Amygdala (tissue), 56 donors: ENCODE data around the gene CCDC12.
"Not testable (repeated sequence)": the region's sequence is repeated elsewhere in the genome, so short reads cannot be mapped to it uniquely, and the experiment has no call there.

Source experiments
- DNase-seq, 56 donors: peaks; one replicate each; lab custom pipeline; 2025; lab: John Stamatoyannopoulos, UW

Gene CCDC12

GRCh38 chr3:46984591-46985459 is 8.3 kb upstream of the CCDC12 start:
- no peak for DNase-seq

DNA sequence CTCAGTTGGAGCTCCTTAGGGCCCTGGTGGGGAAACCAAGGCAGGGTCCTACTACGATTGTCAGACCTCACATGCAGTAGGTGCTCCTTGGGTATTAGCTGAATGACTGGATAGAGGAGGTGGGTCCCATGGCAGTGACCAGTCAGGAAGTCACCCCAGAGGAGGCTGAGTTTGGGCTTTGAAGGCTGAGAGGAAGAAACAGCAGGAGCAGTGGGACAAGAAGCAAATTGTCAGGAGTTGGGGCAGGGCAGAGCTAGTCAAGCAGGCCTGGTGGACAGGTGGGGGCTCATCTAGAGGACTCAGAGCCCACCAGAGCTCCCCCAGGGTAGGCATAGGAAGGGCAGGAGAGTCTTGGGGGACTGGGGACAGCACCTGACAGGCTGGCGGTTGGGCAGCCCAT is 6.0 kb upstream of the CCDC12 start:
- no peak for DNase-seq

GRCh38 chr3:46981932-46982471 is 5.5 kb upstream of the CCDC12 start:
- DNase-seq, result no peak

DNA sequence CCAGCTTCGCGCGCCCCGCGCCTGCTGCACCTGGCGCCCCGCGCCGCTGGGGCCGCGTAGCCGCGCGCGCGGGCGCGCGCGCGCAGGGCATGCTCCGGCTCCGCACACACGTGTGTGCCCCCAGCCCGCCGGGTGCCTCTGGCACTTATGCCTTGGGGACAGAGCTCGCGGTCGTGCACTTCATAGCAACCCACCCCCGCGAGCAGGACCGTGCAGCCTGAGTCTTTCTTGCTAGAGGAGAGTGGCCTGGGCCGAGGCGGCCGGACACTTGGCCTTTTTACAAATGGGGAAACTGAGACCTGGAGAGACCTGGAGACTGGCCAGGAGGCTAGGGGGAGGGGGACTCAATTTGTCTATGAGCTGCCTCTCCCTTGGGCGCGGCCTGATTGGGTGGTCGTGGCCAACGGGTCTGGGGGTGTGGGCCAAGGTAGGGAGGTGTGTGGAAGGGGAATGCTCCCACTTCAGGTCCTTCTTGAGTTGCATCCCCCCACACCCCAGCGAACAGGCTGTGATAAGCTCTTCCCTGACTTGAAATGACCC is 3.5 kb upstream of the CCDC12 start:
- DNase-seq, result no peak

DNA sequence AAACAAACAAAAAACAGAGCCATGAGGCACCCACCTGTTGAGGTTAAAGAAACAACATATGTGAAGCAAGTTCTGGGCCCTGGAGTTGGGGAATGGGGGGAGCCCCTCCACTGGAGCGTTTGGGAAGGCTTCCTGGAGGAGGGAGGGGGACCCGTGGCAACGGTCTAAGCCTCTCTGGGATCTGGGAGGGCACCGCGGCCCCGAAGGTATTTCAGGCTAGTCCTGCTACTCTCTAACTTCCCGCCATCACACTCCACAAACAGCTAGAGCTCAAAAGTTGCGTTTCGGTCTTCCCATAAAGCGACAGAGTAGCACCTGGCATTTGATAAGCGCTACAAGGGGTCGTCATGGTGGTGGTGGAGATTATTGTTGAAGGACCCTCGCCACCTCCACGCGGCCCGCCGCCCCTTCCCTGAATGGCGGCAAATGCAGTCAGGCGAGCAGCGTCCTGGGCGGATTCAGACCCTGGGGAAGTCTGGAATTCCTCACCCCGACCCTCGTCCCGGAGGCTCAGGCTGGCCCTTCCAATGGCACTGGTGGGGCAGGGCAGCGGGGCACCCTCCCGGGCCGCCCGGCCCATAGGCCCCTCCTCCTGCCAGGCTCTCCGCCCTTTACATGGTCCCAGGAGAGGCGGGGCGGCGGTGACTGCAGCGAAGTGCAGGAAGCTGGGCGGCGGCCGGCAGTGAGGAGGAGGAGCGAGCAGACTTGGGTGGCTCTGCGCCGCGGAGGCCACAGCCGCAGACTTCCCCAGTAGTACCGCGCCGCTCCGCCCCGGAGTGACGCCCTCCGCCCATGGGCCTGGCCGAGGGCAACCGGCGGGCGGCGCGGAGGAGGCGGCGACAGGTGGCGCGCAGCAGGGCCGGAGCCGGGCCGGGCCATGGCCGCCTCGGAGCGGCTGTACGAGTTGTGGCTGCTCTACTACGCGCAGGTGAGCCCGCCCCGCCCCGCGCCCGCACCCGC is 2.7 kb upstream of the CCDC12 start, which contains the start of gene NBEAL2:
TSS of gene NBEAL2 (plus strand) at position 682 of the 960 bp plus-strand sequence. CDS start at position 878, 196 bp downstream.
- peak in 52 of 56 donors; percentile 5 to 88 (median 58) for DNase-seq

GRCh38 chr3:46978381-46978780 is 1.8 kb upstream of the CCDC12 start:
- DNase-seq, result no peak

GRCh38 chr3:46977811-46978195 is 1.3 kb upstream of the CCDC12 start:
- DNase-seq, result no peak

GRCh38 chr3:46974421-46975171 is 1.9 kb downstream of the CCDC12 start:
- DNase-seq, result peak in 1 of 56 donors; percentile 9

DNA sequence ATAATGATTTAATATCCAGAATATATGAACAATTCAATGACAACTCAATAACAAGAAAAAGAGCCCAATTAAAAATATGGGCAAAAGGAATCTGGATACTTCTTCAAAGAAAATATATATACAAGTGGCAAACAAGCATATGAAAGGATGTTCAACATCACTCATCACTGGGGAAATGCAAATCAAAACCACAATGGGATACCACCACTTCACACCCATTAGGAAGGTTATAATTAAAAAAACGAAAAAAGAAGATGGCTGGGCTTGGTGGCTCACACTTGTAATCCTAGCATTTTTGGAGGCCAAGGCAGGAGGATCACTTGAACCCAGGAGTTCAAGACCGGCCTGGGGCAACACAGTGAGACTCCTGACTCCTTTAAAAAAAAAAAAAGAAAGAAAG is 4.1 kb downstream of the CCDC12 start:
- no peak for DNase-seq

GRCh38 chr3:46971742-46972141 is 4.8 kb downstream of the CCDC12 start:
- no peak for DNase-seq

- DNase-seq, result no peak
These were observed 5.4 kb downstream of the CCDC12 start for GRCh38 chr3:46971151-46971550.

DNA sequence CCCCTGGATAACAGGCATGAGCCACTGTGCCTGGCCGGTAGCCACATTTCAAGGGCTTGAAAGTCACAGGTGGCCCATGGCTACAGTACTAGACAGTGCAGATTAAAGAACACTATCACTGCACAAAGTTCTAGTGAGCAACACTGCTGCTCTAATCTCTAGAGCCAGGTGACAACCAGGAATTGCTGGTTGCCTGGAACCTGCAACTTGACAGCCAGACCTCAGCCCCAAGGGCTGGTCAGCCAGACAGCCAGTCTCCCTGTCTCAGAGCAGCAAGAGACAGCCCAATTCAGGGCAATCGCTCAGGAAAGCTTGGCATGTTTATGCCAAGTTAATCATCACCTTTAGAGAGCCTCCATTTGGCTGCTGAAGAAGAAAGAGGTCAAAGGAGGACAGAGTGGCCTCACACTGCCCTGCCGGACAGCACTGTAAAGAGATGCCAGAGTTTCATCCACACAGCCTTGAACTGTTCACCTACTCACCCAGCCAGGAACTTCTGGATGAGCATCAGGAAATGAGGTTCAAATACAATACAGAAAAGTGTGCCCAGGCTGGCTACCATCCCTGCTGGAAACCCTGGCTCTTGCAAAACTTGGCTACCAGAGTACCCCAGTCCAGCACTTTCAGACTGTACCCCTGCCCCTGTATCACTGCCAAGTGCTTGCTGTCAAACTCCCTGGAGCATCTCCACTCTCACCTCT is 6.0 kb downstream of the CCDC12 start:
- no peak for DNase-seq

GRCh38 chr3:46968783-46969428 is 7.6 kb downstream of the CCDC12 start:
- DNase-seq, result no peak

DNA sequence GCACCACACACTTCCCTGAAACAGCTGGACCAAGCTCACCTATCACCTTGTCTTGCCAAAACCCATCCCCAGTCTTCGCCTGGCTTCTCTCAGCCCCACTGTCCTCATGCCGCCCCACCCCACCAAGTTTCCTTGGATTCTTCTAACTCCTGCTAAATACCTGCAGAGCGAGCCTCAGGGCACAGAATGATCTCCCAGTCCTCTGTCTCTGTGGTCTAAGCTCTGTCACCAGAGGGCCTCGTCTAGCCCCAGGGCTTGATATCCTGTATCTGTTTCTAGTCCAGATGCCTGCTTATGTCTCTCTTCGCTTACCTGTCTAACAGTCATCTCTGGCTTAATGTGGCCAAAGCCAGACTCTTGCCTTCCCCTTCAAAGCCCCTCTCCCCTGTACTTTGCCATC is 9.7 kb downstream of the CCDC12 start:
- DNase-seq, result no peak

DNA sequence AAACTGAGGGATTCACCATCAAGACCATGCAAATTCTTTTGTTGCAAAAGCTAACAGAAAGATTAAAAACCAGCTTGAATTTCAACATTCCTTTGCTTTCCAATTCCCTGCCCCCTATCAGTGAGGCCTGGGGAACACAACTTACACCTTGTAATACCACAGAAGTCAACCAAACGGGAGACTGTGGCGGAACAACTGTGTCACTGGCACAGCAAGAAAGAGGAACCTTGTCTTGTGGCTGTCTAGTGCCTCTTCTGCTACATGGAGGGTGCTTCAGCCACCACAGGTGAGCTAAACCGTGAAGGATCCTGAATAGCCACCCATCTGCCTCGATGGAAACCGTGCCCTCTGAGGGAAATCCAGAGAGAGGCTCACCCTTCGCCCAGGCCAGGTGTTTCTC is 11.4 kb downstream of the CCDC12 start:
- DNase-seq, result no peak

DNA sequence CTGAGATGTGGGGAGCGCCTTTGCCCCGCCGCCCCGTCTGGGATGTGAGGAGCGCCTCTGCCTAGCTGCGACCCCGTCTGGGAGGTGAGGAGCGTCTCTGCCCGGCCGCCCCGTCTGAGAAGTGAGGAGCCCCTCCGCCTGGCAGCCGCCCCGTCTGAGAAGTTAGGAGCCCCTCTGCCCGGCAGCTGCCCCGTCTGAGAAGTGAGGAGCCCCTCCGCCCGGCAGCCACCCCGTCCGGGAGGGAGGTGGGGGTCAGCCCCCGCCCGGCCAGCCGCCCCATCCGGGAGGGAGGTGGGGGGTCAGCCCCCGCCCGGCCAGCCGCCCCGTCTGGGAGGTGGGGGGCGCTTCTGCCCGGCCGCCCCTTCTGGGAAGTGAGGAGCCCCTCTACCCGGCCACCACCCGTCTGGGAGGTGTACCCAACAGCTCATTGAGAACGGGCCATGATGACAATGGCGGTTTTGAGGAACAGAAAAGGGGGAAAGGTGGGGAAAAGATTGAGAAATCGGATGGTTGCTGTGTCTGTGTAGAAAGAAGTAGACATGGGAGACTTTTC is 12.4 kb downstream of the CCDC12 start:
- not testable (repeated sequence) for DNase-seq

- DNase-seq, result no peak
These were observed 13.6 kb downstream of the CCDC12 start for GRCh38 chr3:46962990-46963389.

DNA sequence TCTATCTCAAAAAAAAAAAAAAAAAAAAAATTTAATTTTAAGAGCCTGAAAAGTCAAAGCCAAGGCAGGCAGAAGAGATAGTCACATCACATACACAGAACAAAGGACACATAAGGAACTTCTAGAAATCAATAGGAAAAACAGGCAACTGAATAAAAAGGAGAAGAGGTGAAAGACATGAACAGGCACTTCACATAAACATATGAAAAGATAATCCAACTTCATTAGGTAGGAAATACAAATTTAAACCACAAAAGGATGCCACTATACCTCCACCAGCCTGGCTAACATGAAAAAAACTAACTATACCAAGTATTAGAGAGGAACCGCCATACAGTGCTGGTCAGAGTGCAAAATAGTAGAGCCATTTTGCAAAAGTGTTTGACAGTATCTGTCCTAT is 14.1 kb downstream of the CCDC12 start:
- DNase-seq, result no peak

DNA sequence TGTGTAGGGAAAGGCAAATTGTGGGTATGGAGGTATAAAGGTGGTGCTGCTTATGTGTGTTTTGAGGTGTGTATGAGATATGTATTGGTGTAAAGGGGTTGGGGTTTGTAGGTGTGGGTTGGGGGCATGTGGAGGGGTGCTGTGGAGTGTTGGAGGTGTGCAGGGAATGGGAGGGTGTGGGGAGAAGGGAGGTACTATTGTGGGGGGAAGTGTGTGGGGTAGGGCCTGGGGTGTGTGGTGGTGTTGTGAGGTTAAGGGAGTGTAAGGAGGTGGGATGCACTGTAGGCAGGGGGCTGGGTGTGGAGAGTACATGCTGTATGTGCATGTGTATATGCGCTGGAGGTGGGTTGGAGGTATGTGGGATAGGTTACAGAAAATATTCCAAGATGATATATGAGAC is 15.7 kb downstream of the CCDC12 start:
- DNase-seq, result no peak
